Suprapubic skin (tissue), 3 donors: ENCODE measurements around the gene TBKBP1.

Experiments used
- CTCF ChIP-seq, 2 donors: fragments of 200-600 bp in 1 of 2; fragments of 450-650 bp in 1 of 2; sonication (generic) in 1 of 2; IDR thresholded peaks; one replicate each; pipeline ENCODE4 v1.5.1; 2016 to 2019; ENCODE audit warnings: antibody characterized with exemption in 2 of 2, mild to moderate bottlenecking in 1 of 2, moderate library complexity in 1 of 2
- POLR2A ChIP-seq, 2 donors: fragments of 450-650 bp; IDR thresholded peaks; one replicate each; pipeline ENCODE4 v1.6.1; 2017; ENCODE audit warnings: antibody characterized with exemption in 2 of 2, mild to moderate bottlenecking in 2 of 2, moderate library complexity in 2 of 2

GRCh38 chr17:47703191-47703591 lies 9.2 kb downstream of the TBKBP1 start:
- no peak for TF ChIP-seq POLR2A (IDR thresholded peaks at IDR 0.05)
- no peak for TF ChIP-seq CTCF (IDR thresholded peaks at IDR 0.05)
